ENCODE measurements around the gene GBX1. TPM values are rescaled to one million over a fixed set of nuclear protein-coding genes. Genes with fewer than 3 reads are reported as not detected.

GBX1 gene
- polyA plus RNA-seq, 1 donor (not counting 4 experiments of a cell fraction or from before 2014, with no cell fraction given) = not detected

DNA sequence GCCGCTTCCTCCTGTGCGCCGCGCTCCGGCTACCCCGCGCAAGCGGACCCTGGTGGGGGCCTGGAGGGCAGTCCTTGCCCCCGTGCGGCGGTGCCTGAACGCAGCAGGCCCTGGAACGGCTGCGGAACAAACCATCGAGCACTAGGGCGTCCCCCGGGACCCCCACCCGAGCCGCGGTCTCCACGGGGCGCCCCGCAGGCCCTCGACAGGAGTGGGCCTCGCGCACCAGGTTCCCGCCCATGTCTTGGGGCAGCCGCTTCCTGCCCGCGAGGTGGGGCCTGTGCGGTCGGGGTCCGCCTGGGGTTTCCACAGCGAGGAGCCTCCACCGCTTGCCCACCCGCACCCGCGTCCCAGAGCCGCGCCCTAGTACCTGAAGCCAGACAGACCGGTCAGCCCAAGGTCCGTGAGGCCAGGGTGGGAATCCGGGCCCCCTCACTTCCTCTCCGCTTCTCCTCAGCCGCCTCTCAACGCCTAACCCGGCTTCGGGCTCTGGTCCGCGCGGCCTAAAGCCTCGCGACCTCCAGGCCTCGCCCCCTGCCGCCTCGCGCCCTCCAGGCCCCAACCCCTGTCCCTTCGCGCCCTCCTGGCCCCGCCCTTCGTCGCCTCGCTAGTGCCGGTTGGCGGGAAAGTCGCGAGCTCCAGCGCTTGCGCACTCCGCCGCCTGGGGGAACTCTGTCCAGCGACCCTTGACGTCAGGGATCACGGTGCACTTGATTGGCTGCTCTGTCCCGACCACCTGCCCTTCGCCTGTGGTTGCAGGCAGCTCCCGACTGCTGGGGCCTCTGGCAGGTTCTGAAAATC is 7.0 kb upstream of the GBX1 start:
- FAIRE-seq = no peak
- no peaks in the 10 kb centered on the region for H3K36me3 ChIP-seq (ENCODE audit: control insufficient read depth in 2 of 2, extremely low read depth in 1 of 2, insufficient read depth in 2 of 2, low read length in 2 of 2)
- H3K9me3 ChIP-seq (ENCODE audit: control insufficient read depth, low read depth, low read length) = no peaks in the 10 kb centered on the region
- no peaks in the 10 kb centered on the region for H3K4me1 ChIP-seq (ENCODE audit: control insufficient read depth, extremely low read depth, insufficient read depth, low read length)
- H3K27ac ChIP-seq (ENCODE audit: control insufficient read depth, insufficient read depth, low read length) = no peak overlapping the region
- no peak overlapping the region for H2AFZ ChIP-seq (ENCODE audit: control insufficient read depth, low read length)
- H3K4me2 ChIP-seq (ENCODE audit: control insufficient read depth, extremely low read depth, insufficient read depth, low read depth, low read length) = no peak overlapping the region
- TF ChIP-seq, protein P1, sequence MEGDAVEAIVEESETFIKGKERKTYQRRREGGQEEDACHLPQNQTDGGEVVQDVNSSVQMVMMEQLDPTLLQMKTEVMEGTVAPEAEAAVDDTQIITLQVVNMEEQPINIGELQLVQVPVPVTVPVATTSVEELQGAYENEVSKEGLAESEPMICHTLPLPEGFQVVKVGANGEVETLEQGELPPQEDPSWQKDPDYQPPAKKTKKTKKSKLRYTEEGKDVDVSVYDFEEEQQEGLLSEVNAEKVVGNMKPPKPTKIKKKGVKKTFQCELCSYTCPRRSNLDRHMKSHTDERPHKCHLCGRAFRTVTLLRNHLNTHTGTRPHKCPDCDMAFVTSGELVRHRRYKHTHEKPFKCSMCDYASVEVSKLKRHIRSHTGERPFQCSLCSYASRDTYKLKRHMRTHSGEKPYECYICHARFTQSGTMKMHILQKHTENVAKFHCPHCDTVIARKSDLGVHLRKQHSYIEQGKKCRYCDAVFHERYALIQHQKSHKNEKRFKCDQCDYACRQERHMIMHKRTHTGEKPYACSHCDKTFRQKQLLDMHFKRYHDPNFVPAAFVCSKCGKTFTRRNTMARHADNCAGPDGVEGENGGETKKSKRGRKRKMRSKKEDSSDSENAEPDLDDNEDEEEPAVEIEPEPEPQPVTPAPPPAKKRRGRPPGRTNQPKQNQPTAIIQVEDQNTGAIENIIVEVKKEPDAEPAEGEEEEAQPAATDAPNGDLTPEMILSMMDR (optimal IDR thresholded peaks at IDR 0.05 in 1 of 3, IDR thresholded peaks at IDR 0.05 in 1 of 3, conservative IDR thresholded peaks at IDR 0.05 in 1 of 3; ENCODE audit: extremely low read depth in 1 of 3, insufficient read depth in 2 of 3, low read length in 3 of 3) = no peak
- TF ChIP-seq EZH2 (IDR thresholded peaks at IDR 0.05; ENCODE audit: low read length) = no peak
- dilution Hi-C loops (cut with MboI; ENCODE audit: extremely low pct_ligation_motif_present, low sequenced_read_pairs) = no loop called here
- no peaks in the 10 kb centered on the region for H3K9me1 ChIP-seq (ENCODE audit: control insufficient read depth, extremely low read depth, insufficient read depth, low read length)
- no peak for DNase-seq (ENCODE audit: low read depth, low spot score)
- no peak overlapping the region for H3K9ac ChIP-seq (ENCODE audit: control insufficient read depth, extremely low read depth, insufficient read depth, low read length)
- no peaks in the 10 kb centered on the region for H4K20me1 ChIP-seq (ENCODE audit: control insufficient read depth, extremely low read depth, insufficient read depth, low read length)
- no peak overlapping the region for H3K4me3 ChIP-seq (ENCODE audit: control insufficient read depth in 2 of 3, extremely low read depth in 1 of 3, insufficient read depth in 2 of 3, low read depth in 1 of 3, low read length in 3 of 3)
- H3K27me3 ChIP-seq (ENCODE audit: control insufficient read depth, extremely low read depth, insufficient read depth, low read length) = peaks cover 36% of the 10 kb centered on the region
- H3K79me2 ChIP-seq (ENCODE audit: control insufficient read depth, insufficient read depth, low read length) = no peaks in the 10 kb centered on the region

DNA sequence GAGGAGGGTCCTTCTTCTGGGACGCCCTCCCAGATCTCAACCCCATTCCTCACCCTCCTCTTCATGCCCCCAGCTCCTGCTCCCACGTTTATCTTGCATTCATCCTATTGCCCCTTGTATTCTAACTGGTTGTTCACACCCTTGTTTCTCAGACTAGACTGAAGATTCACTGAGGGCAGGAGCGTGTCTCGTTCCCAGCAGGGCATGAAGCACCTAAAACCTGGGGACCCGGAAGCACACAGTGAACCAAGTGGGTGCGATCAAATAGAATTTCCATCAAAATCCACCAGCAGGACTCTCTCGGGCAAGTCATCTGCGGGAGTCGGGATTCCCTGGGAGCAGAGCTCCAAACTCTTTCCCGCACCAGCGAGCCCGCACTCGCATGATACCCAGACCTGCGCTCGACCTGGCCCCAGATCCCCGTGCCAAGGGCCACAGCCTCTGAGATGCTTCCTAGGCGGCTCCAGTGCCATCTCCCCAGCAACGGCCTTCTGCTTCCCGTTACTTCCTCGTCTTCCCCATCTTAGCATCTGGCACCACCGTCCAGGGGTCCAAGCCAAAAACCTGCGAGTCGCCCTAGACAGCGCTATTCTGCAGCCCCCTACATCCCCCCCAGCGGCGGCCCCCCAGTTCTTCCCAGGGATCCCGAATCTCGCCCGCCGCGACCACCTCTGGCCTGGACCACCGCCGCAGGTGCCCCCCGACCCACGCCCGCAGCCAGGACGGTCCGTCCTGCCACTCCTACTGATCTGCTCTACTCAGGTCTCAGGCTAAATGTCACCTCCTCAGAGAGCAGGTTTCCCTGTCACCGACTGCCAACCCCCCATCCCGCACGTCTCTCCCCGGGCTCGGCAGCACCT is 6.1 kb upstream of the GBX1 start:
- no peaks in the 10 kb centered on the region for H3K9me3 ChIP-seq (ENCODE audit: control insufficient read depth, low read depth, low read length)
- TF ChIP-seq, protein P1 (optimal IDR thresholded peaks at IDR 0.05 in 1 of 3, IDR thresholded peaks at IDR 0.05 in 1 of 3, conservative IDR thresholded peaks at IDR 0.05 in 1 of 3; ENCODE audit: extremely low read depth in 1 of 3, insufficient read depth in 2 of 3, low read length in 3 of 3) = no peak
- TF ChIP-seq EZH2 (IDR thresholded peaks at IDR 0.05; ENCODE audit: low read length) = no peak
- H3K4me3 ChIP-seq (ENCODE audit: control insufficient read depth in 2 of 3, extremely low read depth in 1 of 3, insufficient read depth in 2 of 3, low read depth in 1 of 3, low read length in 3 of 3) = no peak overlapping the region
- no peaks in the 10 kb centered on the region for H3K4me1 ChIP-seq (ENCODE audit: control insufficient read depth, extremely low read depth, insufficient read depth, low read length)
- no peaks in the 10 kb centered on the region for H3K79me2 ChIP-seq (ENCODE audit: control insufficient read depth, insufficient read depth, low read length)
- H3K27ac ChIP-seq (ENCODE audit: control insufficient read depth, insufficient read depth, low read length) = no peak overlapping the region
- no peak for DNase-seq (ENCODE audit: low read depth, low spot score)
- FAIRE-seq = no peak
- H4K20me1 ChIP-seq (ENCODE audit: control insufficient read depth, extremely low read depth, insufficient read depth, low read length) = peaks cover 5% of the 10 kb centered on the region
- H3K4me2 ChIP-seq (ENCODE audit: control insufficient read depth, extremely low read depth, insufficient read depth, low read depth, low read length) = no peak overlapping the region
- no peak overlapping the region for H3K9ac ChIP-seq (ENCODE audit: control insufficient read depth, extremely low read depth, insufficient read depth, low read length)
- H2AFZ ChIP-seq (ENCODE audit: control insufficient read depth, low read length) = no peak overlapping the region
- peaks cover 44% of the 10 kb centered on the region for H3K27me3 ChIP-seq (ENCODE audit: control insufficient read depth, extremely low read depth, insufficient read depth, low read length)
- no peaks in the 10 kb centered on the region for H3K36me3 ChIP-seq (ENCODE audit: control insufficient read depth in 2 of 2, extremely low read depth in 1 of 2, insufficient read depth in 2 of 2, low read length in 2 of 2)
- H3K9me1 ChIP-seq (ENCODE audit: control insufficient read depth, extremely low read depth, insufficient read depth, low read length) = no peaks in the 10 kb centered on the region
- dilution Hi-C loops (cut with MboI; ENCODE audit: extremely low pct_ligation_motif_present, low sequenced_read_pairs) = no loop called here
